Measurements from ENCODE around the gene RASGRF2. TPM values are rescaled to one million over a fixed set of nuclear protein-coding genes. Genes with fewer than 3 reads are reported as not detected.

RASGRF2 gene
- total and polyA plus RNA-seq, 2 of the 8 experiments (the other 6 are each of a cell fraction or from before 2014, with no cell fraction given), result 2.6 to 29.5 TPM

- no peak overlapping the region for H2BK15ac ChIP-seq (ENCODE audit: low read length)
- TF ChIP-seq POU5F1 (IDR thresholded peaks at IDR 0.05; ENCODE audit: low read depth, low read length) (no peak), YY1 (IDR thresholded peaks at IDR 0.05; ENCODE audit: low read depth, low read length) (no peak), E2F6 (IDR thresholded peaks at IDR 0.05) (no peak), GTF2F1 (IDR thresholded peaks at IDR 0.05; ENCODE audit: borderline replicate concordance, low read depth, low read length) (no peak)
These were observed 12.9 kb downstream of the RASGRF2 start for GRCh38 chr5:80973027-80973426.

More at GRCh38 chr5:80973027-80973426, 12.9 kb downstream of the RASGRF2 start:
- Histone ChIP-seq H4K20me1 (replicated peaks in 1 of 2; ENCODE audit: control insufficient read depth in 1 of 2, insufficient read depth in 2 of 2, low read length in 2 of 2) (no peaks in the 10 kb centered on the region), H3K18ac (ENCODE audit: extremely low read depth, low read length) (no peak overlapping the region), H3K79me2 (ENCODE audit: control insufficient read depth in 1 of 2, insufficient read depth in 2 of 2, low read length in 2 of 2) (peaks cover 0 to 11% of the 10 kb centered on the region in 2 experiments; a peak in 2 of 4 replicates), H3K27me3 (replicated peaks in 1 of 4; ENCODE audit: control insufficient read depth in 3 of 4, extremely low read depth in 1 of 4, insufficient read depth in 3 of 4, low read length in 3 of 4) (no peaks in the 10 kb centered on the region), H2BK12ac (ENCODE audit: low read depth, low read length) (no peak overlapping the region), H3K27ac (ENCODE audit: low read depth, low read length) (no peak overlapping the region), H2BK120ac (replicated peaks; ENCODE audit: low read depth, low read length) (no peak overlapping the region), H2BK20ac (ENCODE audit: low read length) (no peak overlapping the region), H3K9ac (replicated peaks in 1 of 4; ENCODE audit: extremely low read depth in 1 of 4, low read depth in 3 of 4, low read length in 3 of 4) (no peak overlapping the region), H3K4ac (replicated peaks; ENCODE audit: insufficient read length, low read depth, low read length) (no peak overlapping the region), H2AFZ (ENCODE audit: low read length) (no peak overlapping the region), H3K4me3 (ENCODE audit: extremely low read depth in 1 of 4, insufficient read depth in 2 of 4, low read depth in 3 of 4, low read length in 4 of 4) (no peak overlapping the region), H3K36me3 (ENCODE audit: control insufficient read depth in 2 of 4, insufficient read depth in 4 of 4, low read length in 3 of 4) (no peaks in the 10 kb centered on the region), H3K14ac (ENCODE audit: insufficient read length) (no peak overlapping the region), H4K5ac (ENCODE audit: insufficient read length, low read depth, low read length) (no peak overlapping the region), H2BK5ac (ENCODE audit: low read depth, low read length) (no peak overlapping the region), H2AK5ac (ENCODE audit: low read depth, low read length) (no peak overlapping the region), H3K4me1 (replicated peaks in 1 of 4; ENCODE audit: control insufficient read depth in 3 of 4, insufficient read depth in 4 of 4, low read length in 3 of 4) (no peaks in the 10 kb centered on the region), H4K91ac (replicated peaks; ENCODE audit: insufficient read length, low read length) (no peak overlapping the region), H3K23ac (ENCODE audit: insufficient read length) (no peak overlapping the region), H3K79me1 (ENCODE audit: low read depth, low read length) (no peaks in the 10 kb centered on the region), H3K23me2 (ENCODE audit: low read depth, low read length) (no peaks in the 10 kb centered on the region), H3K9me3 (ENCODE audit: insufficient read depth in 2 of 2, low read depth in 1 of 2, low read length in 1 of 2) (no peaks in the 10 kb centered on the region), H3K4me2 (ENCODE audit: insufficient read depth in 1 of 2, low read depth in 2 of 2, low read length in 2 of 2) (no peak overlapping the region), H3K56ac (replicated peaks; ENCODE audit: insufficient read length, low read depth, low read length) (no peak overlapping the region), H4K8ac (ENCODE audit: extremely low read depth, insufficient read depth, low read length) (no peak overlapping the region)
- FAIRE-seq, result no peak
- DNase-seq (ENCODE audit: low read depth in 1 of 2, low spot score in 2 of 2), result no peak
- 82% methylated on average over 4 of the region's 4 CpGs; no CpG with 5 or more reads in 1 of the 2 experiments for WGBS, 2 experiments (ENCODE audit: extremely low coverage in 1 of 2, insufficient coverage in 1 of 2, insufficient read length in 1 of 2, insufficient replicate concordance in 2 of 2, low coverage in 1 of 2, low lambda C conversion rate in 2 of 2, missing lambda C conversion rate in 1 of 2)
- ChIA-PET POLR2A (ENCODE audit: partially characterized antibody) (no interaction called here), CTCF (ENCODE audit: partially characterized antibody) (no interaction called here)

Measured in H1 (cell line).